Hematopoietic multipotent progenitor cell treated with erythropoietin and hydrocortisone succinate and interleukin-3 and kit ligand, for 17 days (in vitro differentiated cells): ENCODE measurements around the gene CD81.
"Not testable (repeated sequence)": the region's sequence is repeated elsewhere in the genome, so short reads cannot be mapped to it uniquely, and the experiment has no call there.

Experiments used
- DNase-seq: peaks from one replicate; pipeline ENCODE4 v3.0.0-alpha.2; 2015; ENCODE audit warnings: low spot score

The CD81 gene

GRCh38 chr11:2376751-2377451 lies at the start of gene CD81:
Gene CD81 (plus strand): TSS chr11:2377310. CDS start chr11:2377550, 240 bp downstream.
- DNase-seq, result no peak

- DNase-seq, result no peak
Measured at GRCh38 chr11:2328021-2328420, 49.1 kb upstream of the CD81 start.

DNA sequence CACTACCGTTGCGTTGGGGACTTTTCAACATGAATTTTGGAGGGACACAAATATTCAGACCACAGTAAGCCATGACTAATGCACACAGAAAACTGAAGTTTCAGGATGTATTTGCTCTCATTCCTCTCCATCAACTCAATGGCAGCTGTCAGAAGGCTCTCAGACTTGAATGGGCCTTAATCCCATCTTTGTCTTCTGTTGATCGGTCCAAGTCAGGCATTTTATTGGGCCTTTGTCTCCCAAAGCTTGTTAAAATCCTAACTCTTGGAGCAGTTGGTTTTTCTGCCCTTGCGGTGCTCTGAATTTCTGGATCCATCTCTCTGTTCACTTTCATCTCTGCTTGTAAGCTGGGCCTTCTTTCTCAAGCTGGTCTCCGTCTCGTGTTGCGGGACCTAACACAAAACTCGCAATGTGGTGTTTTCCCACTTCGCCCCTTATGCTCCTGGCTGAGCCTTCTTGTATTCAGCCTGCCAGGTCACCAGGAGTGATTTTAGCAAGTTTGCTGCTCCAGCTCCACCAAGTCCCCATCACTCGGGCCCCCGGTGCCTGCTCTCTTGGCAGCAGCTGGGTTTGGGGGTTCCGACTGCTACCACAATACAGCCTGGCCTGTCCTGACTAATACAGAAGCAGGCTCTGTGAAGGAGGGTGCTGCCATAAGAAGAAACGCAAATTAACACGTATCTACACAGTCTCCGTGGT lies 48.3 kb upstream of the CD81 start:
- no peak for DNase-seq

- DNase-seq, result no peak
Measured at GRCh38 chr11:2329551-2329950, 47.6 kb upstream of the CD81 start.

DNA sequence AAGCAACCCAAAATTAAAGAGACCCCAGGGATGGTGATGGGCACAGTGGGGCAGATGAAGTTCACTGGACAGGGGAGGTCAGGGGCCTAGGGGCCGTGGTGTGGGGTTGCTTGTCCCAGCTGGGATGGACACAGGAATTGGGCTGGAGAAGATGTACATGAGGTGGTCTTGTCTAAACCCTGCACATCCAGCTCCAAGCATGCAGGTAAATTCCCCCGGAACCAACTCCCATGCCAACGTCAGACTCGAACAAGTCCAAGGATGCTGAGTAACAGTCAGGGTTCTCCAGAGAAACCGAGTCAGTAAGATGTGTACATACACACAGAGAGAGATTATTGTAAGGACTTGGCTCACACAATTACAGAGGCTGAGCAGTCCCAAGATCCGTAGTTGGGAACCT lies 46.4 kb upstream of the CD81 start:
- DNase-seq, result no peak

DNA sequence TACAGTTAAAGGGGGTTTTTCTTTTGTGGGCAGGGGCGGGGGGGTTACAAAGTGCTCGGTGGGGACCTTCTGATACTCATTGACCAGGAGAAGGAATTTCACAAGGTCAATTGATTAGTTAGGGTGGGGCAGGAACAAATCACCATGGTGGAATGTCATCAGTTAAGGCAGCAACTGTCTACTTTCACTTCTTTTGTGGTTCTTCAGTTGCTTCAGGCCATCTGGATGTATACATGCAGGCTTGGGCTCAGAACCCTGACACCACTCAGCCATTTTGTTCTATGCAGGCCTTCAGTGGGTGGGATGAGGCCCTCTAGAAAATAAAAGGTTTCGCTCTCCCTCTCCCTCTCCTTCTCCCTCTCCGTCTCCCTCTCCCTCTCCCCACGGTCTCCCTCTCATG lies 45.7 kb upstream of the CD81 start:
- no peak for DNase-seq

GRCh38 chr11:2332569-2332968 lies 44.5 kb upstream of the CD81 start:
- not testable (repeated sequence) for DNase-seq

DNA sequence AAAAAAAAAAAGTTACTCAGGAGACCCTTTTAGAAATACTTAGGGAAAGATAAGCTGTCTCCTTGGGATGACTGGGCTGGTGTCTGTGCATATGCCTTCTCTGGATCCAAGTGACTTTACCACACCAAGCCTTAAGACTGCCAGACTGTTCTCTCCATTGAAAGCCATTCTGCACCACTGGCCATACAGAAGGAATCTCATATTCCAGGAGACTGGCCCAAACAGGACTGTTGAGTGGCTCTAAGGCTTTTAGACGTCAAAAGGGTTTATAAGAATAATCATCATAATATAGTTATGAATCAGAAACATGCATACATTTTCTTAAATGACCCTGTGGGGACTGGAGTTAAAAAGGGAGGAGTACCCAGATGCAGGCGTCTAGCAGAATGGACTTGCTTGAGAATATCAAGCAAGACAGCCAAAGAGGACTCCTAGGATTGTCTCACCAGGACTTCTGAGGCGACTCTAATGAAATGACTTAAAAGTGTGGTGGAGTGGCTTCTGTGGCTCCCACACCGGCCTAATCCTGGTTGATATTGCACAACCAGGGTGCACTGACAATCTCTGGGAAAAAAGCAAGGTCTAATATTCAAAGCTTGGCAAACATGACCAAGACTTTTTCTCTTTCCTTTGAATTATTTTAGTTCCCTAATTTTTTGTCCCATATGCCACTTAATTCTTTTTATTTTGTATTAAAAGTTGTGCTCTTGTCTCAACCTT lies 43.5 kb upstream of the CD81 start:
- not testable (repeated sequence) for DNase-seq

- not testable (repeated sequence) for DNase-seq
Measured at GRCh38 chr11:2335286-2335685, 41.8 kb upstream of the CD81 start.

GRCh38 chr11:2338760-2339159 lies 38.4 kb upstream of the CD81 start:
- not testable (repeated sequence) for DNase-seq

- DNase-seq, result no peak
Measured at GRCh38 chr11:2342557-2342956, 34.6 kb upstream of the CD81 start.

DNA sequence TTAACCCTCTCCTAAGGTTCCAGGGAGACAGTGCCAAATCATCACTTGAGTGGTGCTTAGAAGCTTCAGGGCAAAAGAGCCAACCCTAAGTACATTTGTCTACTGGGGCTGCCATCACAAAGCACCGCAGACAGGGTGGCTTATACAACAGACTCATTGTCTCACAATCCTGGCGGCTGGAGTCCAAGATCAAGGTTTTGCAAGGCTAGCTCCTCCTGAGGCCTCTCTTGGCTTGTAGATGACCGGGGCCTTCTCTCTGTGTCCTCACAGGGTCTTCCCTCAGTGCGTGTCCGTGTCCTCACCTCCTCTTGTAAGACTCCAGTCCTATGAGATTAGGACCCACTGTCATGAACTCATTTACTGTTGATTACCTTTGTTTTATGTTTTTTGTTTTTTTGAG lies 34.1 kb upstream of the CD81 start:
- DNase-seq, result no peak

GRCh38 chr11:2343502-2343901 lies 33.6 kb upstream of the CD81 start:
- DNase-seq, result no peak

DNA sequence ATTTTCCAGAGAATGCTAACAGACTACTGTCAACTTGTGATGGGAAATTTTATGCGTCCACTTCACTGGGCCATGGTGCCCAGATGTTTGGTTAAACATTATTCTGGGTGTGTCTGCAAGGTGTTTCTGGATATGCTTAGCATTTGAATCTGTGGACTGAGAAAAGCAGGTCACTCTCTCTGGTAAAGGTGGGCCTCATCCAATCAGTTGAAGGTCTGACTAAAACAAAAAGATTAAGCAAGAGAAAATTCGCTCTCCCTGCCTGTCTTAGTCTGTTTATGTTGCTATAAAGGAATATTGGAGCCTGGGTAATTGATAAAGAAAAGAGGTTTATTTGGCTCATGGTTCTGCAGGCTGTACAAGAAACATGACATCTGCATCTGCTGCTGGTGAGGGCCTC lies 32.1 kb upstream of the CD81 start:
- no peak for DNase-seq

- no peak for DNase-seq
Measured at GRCh38 chr11:2346014-2346413, 31.1 kb upstream of the CD81 start.

DNA sequence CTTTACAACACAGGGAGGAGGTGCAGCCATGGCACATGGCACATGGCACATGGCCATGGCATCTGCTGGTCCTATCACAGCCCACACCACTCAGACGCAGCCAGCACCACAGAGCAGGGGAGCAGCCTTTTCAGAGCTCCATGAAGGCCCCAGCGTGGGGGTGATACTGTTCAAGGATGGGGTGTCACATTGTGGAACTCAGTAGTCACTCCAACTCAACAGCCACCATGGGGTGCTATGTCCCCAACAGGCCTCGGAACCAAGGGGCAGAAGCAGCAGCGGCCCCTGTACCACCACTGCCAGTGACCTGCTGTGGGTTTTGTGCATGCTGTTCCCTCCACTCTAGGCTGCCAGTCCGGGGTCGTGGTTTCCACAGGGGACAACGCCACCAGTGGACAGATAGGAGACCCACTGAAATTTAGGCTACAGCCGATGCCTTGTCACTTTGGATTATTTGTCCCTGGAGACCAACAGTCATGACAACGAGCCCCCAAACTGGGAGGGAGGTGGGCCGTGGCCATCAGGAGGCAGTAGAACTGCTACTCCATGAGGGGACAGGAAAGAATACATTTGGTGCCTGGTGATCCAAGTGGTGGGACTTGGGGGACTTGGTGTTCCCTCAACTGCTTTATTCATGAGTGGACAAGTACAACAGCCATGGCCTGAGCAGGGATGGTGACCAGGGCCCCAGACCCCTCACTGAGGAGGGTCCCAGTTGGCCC lies 30.4 kb upstream of the CD81 start:
- DNase-seq, result no peak

DNA sequence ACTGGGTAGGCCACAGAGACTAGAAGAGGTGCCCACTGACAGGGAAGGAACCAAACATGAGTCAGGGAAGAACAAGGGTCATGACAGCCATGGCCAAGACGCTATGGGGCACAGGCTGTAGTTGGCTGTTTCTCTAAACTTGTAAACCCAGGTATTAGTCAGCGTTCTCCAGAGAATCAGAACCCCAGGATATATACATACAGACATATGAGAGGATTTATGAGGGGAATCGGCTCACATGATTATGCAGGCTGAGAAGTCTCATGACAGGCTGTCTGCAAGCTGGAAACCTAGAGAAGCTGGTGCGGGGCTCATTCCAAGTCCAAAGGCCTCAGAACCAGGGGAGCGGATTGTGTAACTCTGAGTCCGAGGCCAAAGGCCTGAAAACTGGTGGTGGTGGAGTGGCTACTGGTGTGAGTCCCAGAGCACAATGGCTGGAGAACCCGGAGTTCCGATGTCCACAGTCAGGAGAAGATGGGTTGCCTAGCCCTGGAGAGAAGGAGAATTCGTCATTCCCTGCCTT lies 29.7 kb upstream of the CD81 start:
- DNase-seq, result no peak

DNA sequence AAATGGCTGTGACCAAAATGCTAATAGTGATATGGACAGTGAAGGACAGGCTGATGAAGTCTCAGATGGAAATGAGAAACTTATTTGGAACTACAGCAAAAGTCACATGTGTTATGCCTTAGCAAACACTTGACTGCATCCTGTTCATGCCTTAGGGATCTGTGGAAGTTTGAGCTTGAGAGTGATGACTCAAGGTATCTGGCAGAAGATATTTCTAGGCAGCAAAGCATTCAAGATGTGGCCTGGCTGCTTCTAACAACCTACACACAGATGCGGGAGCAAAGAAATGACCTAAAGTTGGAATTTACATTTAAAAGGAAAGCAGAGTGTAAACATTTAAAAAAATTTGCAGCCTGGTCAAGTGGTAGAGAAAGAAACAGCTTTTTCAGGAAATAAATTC lies 28.1 kb upstream of the CD81 start:
- DNase-seq, result no peak

DNA sequence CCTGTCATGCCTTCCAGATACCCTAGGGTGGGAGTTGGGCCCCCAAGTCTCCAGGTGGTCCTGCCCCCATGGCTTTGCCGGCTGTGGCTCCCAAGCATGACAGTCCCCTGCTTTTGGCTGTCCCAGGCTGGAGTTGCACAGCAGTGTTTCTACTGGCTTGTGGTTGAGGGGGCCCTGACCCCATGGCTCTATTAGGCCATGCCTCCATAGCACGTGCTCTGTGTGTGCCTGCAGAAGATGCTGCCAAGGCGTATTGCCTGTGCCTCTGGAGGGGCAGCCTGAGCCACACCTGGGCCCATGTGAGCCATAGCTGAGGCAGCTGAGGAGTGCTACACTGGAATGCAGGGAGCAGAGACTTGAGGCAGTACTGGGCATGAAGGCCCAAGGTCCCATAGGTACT lies 25.4 kb upstream of the CD81 start:
- no peak for DNase-seq

- no peak for DNase-seq
Measured at GRCh38 chr11:2352420-2352819, 24.7 kb upstream of the CD81 start.

GRCh38 chr11:2355000-2355644 lies 22.0 kb upstream of the CD81 start:
- DNase-seq, result no peak

- DNase-seq, result no peak
Measured at GRCh38 chr11:2357246-2357645, 19.9 kb upstream of the CD81 start.
